Measurements from ENCODE around the gene YTHDF1.
"Not testable (repeated sequence)": the region's sequence is repeated elsewhere in the genome, so short reads cannot be mapped to it uniquely, and the experiment has no call there.

Gene YTHDF1

GRCh38 chr20:63225082-63225454, 9.1 kb upstream of the YTHDF1 start:
- DNase-seq = no peak

- DNase-seq = no peak
Measured at GRCh38 chr20:63224412-63225081, 8.6 kb upstream of the YTHDF1 start.

- no peak for DNase-seq
Measured at GRCh38 chr20:63223826-63224207, 7.9 kb upstream of the YTHDF1 start.

GRCh38 chr20:63223121-63223825, 7.3 kb upstream of the YTHDF1 start:
- no peak for DNase-seq

- no peak for DNase-seq
Measured at GRCh38 chr20:63222541-63222940, 6.6 kb upstream of the YTHDF1 start.

GRCh38 chr20:63221400-63222053, 5.6 kb upstream of the YTHDF1 start:
- not testable (repeated sequence) for DNase-seq

GRCh38 chr20:63220696-63221399, 4.9 kb upstream of the YTHDF1 start:
- DNase-seq = no peak

- no peak for DNase-seq
Measured at GRCh38 chr20:63219866-63220521, 4.1 kb upstream of the YTHDF1 start.

- DNase-seq = no peak
Measured at GRCh38 chr20:63219447-63219821, 3.5 kb upstream of the YTHDF1 start.

- no peak for DNase-seq
Measured at GRCh38 chr20:63218701-63219446, 2.9 kb upstream of the YTHDF1 start.

- no peak for DNase-seq
Measured at GRCh38 chr20:63217706-63218105, 1.8 kb upstream of the YTHDF1 start.

GRCh38 chr20:63216849-63217471, 1.0 kb upstream of the YTHDF1 start:
- DNase-seq = no peak

GRCh38 chr20:63215101-63216040, 560 bp downstream of the YTHDF1 start:
- DNase-seq = no peak

- no peak for DNase-seq
Measured at GRCh38 chr20:63214514-63214913, 1.4 kb downstream of the YTHDF1 start.

GRCh38 chr20:63212792-63213191, 3.1 kb downstream of the YTHDF1 start:
- DNase-seq = no peak

GRCh38 chr20:63212393-63212730, 3.6 kb downstream of the YTHDF1 start:
- DNase-seq = no peak

- no peak for DNase-seq
Measured at GRCh38 chr20:63210011-63210605, 5.8 kb downstream of the YTHDF1 start.

- DNase-seq = no peak
Measured at GRCh38 chr20:63208346-63208909, 7.5 kb downstream of the YTHDF1 start.

GRCh38 chr20:63206878-63207277, 9.1 kb downstream of the YTHDF1 start:
- DNase-seq = no peak

GRCh38 chr20:63205896-63206295, 10.0 kb downstream of the YTHDF1 start:
- DNase-seq = no peak
